NCI-H69 (cell line): ENCODE results near the gene CEL.
"Not testable (repeated sequence)": the region's sequence is repeated elsewhere in the genome, so short reads cannot be mapped to it uniquely, and the experiment has no call there.

Experiments used
- DNase-seq: peaks from one replicate; lab custom pipeline; 2025; lab: John Stamatoyannopoulos, UW

CEL gene

DNA sequence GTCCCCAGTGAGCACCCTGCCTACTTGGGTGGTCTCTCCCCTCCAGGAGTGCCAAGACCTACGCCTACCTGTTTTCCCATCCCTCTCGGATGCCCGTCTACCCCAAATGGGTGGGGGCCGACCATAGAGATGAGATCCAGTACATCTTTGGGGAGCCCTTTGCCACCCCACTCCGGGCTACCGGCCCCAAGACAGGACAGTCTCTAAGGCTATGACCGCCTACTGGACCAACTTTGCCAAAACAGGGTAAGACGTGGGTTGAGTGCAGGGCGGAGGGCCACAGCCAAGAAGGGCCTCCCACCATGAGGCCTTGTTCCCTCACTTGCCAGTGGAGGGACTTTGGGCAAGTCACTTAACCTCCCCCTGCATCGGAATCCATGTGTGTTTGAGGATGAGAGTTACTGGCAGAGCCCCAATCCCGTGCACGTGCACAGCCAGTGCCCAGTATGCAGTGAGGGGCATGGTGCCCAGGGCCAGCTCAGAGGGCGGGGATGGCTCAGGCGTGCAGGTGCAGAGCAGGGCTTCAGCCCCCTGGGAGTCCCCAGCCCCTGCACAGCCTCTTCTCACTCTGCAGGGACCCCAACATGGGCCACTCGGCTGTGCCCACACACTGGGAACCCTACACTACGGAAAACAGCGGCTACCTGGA lies 24.6 kb downstream of the CEL start:
- DNase-seq = not testable (repeated sequence)

DNA sequence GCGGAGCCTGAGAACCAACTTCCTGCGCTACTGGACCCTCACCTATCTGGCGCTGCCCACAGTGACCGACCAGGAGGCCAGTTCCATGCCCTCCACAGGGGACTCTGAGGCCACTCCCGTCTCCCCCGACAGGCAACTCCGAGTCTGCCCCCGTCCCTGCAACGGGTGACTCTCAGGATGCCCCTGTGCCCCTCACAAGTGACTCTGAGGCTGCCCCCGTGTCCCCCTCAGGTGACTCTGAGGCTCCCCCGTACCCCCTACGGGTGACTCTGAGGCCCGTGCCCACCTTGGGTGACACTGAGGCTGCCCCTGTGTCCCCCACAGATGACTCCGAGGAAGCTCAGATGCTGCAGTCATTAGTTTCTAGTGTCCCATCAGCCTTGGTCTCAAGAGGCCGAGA lies 25.1 kb downstream of the CEL start:
- DNase-seq = no peak

DNA sequence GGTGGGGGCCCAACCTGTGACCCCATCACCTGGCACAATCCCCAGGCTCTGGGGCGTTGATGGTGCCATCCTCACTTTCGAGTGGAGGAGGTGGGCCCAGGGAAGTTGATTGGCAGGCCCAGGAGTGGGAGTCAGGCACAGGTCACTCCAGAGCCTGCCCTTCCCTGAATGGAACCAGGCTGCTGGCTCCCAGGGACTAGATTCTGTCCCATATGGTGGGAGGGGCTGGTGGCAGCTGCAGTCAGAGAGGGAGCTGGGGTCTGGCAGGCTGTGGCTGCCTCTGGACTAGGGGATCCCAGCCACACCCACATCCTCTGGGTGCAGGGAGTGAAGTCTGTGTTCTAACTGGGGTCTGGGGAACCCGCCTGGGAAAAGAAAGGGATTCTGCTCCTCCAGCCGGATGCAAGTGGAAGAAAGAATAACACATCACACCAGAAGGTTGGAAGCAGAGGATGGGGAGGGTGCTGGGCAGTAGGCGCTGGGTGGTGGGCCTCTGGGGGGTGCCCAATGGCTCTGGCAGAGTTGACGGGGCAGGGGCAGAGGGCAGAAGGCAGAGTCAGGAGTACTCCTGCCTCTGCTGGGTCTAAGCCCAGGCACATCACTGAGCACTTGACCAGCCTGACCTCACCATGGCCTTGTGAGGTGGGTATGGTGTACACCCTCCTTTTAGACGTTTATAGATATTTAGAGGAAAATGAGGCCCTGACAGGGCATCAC lies 25.8 kb downstream of the CEL start:
- DNase-seq = no peak

DNA sequence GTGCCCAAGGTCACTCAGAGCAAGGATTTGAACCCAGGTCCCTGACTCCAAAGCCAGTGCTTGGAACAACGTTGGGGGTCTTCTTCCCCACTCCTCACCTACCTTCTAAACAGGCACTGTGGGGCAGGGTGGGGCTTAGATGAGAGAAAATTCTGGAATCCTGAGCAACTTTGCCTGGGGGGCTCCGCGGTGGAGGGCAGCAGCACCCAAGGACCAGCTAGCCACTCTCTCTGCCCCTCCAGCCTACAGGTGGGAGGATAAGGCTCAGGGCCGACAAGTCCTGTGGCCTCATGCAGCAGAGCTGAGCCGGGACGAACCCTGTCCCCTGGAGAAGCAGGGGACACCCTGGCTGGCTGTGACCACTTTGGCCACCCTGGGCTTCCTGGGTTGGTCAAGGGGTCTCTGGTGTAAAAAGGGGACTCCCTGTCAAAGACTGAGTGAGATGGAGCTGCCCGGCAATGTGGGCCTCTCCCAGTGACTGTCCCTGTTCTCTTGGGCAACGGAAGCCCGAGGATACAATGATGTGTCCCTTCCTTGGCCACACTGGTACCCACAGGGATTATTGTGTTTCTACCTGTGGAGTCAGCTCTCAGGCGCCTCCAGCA lies 26.5 kb downstream of the CEL start:
- no peak for DNase-seq

DNA sequence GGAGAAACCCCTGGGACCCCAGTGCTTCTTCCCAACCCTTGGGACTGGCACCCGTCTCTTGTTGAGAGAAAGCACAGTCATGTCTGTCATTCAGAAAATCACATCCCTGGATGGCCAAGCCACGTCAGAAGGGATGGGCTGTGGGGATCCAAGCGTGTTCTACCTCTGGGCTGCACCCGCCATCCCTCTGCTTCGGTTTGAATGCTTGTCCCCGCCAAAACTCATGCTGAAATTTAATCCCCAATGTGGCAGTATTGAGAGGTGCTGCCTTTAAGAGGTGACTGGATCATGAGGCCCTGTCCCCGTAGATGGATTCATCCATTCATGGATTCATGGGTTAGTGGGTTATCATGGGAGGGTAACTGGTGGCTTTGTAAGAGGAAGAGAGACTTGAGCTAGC lies 27.0 kb downstream of the CEL start:
- DNase-seq = no peak

DNA sequence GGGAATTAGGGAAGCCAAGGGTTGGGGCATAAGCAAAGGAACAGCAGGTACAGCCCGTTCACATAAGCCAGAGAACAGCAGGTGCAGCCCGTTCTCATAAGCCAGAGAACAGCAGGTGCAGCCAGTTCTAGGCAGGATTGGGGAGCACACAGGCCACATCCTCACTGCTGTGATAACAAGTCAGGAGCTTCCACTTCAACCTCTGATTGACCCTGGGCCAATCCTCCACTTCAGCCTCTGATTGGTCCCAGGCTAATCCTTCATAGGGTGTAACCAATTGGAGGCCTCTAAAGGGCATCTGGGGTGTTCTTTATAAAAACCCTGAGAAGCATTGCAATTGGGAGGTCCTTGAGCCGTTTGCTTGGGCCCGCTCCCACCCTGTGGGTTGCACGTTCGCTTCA lies 27.5 kb downstream of the CEL start:
- DNase-seq = no peak

DNA sequence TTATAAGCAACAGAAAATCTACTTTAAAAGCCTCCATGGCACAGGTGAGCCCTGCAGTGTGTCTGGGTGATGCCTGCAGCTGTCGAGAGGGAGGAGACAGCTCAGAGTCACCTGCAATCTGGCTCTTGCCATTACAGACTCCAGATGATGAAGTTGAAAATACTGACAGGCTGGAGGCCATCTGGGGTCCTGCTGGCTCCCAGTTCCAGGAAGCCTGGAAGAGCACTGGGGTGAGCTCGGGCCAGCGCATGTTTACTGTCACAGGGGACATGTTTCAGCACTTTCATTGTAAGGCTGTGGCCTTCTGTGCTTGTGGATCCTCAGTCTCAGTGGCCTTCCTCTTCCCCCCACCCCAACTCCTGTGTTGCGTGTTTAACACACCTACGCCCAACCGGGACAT lies 28.4 kb downstream of the CEL start:
- no peak for DNase-seq

DNA sequence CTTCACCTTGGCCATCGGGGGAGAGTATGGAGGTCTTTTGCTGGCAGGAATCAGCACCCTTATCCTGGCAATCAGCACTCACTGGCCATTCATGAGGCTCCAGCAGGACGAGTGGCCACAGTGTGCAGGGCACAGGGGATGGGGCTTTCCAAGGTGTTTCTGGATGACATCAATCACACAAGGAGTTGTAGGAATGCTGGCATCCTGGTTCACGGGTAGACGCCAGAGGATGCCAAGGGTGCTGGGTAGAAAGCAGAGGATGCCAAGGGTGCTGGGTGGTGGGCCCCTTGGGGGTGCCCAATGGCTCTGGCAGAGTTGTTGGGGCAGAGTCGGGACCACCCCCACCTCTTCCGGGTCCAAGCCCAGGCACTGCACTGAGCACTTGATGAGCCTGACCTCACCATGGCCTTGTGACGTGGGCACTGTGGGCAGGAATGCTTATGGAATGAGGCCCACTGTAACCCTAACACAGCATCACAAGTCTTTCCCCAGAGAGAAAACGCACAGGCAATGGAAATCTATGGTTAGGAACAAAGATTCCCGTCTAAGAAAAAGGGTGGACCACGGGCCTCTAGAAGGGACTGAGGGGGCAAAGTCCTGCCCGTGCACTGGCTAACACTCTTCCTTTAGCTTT lies 29.1 kb downstream of the CEL start:
- DNase-seq = no peak

DNA sequence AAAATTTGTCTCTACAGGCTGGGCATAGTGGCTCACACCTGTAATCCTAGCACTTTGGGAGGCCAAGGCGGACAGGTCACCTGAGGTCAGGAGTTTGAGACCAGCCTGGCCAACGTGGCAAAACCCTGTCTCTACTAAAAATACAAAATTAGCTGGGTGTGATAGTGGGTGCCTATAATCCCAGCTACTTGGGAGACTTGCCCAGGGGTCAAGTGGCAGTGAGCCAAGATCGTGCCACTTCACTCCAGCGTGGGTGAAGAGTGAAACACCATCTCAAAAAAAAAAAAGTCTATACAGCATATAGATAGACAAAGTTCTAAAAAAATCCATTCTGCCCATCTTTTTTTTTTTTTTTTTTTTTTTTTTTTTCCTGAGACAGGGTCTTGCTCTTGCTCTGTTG lies 32.6 kb downstream of the CEL start:
- not testable (repeated sequence) for DNase-seq

DNA sequence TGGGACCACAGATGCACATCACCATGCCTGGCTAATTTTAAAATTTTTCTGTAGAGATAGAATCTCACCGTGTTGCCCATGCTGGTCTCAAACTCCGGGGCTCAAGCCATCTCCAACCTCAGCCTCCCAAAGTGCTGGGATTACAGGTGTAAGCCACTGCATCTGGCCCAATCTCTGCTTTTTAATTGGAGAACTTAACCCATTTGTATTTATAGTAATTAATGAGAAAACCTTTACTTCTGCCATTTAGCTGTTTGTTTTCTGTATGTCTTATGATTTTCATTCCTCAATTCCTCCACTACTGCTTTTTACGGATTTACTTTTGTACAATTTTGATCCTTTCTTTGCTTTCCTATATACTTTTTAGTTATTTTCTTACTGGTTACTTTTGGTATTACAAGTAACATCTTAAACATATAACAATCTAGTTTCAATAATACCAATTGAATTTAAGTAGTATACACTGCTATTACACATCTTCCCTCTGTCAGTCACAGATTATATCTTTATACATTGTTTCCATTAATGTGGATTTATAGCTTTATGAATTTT lies 33.1 kb downstream of the CEL start:
- no peak for DNase-seq

DNA sequence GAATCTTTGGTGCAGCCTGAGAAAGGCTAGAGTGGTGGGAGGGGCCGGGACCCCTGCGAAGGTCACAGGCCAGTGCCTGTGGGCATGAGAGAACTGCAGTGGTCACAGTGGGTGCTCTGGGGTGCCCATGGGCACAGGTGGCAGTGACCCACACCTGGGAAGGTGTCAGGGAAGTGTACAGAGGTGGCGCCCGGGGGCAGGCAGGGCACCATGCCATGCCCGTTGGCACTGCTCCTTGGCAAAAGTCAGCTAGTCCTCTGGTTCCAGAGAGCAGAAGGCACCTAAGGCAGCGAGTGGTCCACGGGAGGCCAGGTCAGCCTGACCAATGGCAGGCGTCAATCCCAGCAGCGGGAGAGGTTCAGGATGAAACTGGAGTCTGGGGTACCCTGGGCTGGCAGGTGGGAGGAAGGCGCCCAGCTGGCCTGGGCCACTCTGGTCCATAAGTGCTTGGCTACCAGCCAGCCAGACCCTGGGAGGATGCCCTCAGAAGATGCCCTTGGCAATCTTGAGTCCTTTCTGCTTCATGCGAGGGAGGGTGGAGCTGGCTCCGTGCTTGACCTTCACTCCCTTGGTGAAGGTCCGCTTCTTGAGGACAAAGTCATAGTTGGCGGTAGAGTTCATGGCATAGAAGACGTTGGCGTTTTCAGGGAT lies 36.4 kb downstream of the CEL start:
- no peak for DNase-seq

DNA sequence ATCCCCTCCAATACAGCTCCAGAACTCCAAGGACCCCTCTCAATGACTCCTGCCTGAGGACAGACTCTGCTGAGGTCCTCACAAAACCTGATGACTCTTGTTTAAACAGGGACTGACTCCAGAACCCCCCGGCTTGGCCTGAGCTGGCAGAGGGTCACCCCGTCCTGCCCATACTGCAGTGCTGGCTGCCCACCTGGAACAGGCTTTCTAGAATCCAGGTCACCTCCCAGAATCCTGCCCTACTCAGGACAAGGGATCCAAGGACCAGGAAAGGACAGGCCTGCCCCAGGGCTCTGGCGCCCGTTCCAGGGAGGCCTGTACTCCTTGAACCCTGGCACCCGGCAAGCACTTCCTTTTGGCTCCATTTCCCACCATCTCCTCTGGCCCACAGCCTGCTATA lies 37.1 kb downstream of the CEL start:
- no peak for DNase-seq

DNA sequence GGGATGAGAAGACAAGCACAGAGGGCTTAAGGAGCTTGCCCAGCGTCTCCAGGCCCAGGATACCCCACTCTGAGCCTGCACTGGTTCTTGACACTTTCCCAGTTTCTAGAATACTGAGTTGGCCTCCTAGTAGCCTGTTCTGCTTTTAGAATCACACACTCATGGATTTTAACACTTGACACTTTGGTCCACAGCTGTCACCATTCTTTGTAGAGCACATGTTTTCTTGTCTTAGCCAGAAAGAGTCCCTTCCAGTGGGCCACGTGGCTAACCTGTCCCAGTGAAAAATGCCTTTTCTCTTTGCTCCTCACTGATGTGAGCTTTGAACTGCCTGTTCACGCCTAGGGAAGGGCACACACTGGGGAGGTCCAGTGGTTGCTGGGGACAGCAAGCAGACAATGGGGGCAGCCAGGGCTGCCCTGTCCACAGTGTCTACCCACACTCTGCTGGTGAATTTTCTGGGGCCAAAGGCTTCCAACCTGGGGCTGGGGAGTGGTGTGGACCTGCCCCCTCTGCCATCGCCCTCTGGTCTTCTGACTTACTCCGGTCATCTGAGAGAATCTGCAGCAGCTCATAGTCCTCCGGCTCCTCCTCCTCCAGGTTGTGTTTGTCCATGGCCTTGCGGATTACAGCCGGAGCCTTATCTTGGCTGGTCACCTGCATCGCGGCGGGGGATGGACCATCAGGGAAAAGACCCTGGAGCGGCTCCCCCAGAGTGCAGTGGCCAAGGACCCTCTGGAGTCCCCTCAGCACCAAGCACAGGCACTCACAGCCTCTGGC lies 38.1 kb downstream of the CEL start:
- no peak for DNase-seq

DNA sequence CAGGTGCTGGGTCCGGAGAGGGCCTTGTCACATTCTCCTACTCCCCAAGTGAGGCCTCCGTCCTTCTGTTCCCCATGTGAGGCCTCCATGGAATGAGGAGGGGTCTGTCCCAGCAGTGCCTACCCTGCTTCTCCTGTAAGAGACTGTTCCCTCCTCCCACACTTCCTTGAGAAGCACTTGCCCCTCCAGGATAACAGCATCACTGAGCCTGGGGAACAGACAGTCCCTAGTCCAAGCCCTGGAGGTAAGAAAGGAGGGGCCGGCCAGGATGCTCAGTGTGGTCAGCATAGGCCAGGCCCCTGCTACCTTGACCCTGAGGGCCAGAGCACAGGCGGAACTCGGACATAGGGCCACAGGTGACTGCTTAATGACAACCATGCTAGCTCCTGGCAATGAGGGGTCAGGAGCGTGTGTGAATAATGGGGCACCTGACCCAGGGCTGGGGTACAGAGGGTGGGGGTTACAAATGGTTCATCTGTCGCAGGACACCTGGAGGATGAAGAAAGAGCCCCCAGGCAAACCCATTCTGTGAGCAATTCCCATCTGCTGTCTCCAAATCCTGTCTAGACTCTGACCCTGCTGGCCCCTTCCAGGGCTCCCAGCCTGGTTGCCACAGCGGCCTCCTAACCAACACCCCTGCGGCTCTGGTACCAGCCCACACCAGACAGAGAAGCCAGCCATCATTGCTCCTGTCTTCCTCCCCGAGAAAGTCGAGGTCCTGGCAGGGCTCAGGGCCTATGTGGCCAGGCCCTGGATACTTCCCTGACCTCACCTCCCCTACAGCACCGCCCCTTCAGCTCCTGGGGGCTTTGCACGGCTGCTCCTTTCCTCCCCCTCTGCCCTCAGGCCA lies 39.0 kb downstream of the CEL start:
- DNase-seq = no peak

DNA sequence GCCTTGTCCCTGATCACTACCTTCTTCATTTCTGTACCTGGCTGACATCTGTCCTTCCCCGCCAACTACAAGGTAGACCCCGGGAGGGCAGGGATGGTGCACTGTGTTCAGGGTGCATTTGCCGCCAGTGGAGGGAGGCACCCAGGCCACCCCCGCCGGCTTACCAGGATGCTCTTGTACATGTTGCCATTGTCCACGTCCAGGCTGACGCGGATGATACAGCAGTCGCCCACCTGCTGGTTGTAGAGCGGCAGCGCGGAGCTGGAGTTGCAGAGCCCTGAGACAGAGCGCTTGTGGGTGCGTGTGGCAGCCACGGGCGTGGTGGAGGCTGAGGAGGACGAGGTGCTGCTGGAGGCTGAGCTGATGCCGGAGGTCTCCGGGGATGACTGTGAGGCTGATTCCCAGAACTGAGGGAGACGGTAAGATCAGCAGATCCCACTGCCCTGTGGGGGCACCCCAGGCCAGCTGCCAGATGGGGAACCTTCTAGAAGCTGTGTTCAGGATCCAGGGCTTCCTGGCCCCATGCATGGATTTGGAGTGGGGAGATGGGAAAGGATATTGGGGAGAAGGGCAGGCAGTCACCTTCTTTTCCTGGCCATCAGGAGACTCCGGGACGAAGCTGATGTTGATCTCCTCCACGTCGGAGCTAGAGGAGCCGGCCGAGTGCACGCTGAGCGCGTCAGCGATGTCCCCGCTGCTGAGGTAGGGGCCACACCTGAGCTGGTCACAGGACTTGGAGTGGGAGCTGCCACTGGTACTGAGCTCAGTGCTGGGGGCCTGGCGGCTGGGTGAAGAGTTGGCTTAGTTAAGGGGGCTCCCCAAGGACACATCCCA lies 39.8 kb downstream of the CEL start:
- no peak for DNase-seq

DNA sequence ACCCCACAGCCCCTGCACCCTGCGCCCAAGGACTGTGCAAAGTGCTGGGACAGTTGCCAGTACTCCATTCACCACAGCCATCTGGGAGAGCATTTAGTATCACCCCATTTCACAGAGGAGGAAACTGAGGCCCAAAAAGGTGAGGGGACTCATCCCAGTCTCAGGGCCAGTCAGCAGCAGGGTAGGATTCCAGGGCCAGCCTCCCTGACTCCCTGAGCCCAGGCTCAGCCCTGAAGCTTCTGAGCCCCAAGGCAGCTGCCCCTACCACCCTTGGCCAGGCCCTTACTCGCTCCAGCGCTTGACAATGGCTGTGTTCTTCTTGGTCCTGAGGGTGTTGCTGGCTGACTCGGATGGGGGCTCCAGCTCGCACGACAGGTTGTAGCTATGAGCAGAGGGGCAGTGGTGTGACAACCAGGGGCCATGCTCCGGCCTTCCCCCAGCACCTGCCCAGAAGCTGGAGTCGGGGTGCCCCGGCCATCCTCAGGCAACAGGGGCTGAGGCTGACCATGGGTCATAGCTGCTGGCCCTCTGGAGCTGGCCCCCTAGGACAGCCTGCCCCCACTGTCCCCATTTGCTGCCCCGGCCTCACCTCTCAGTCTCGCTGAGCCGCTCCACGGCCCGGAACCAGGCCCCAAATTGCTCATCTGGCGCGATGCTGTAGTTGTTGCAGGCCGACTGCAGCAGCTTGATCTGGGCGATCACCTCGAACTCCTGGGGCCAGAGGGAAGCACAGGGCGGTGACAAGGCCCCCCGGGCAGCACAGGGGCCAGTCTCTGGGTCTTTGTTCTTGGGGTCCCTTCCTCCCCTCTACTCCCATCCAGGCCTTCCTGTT lies 40.6 kb downstream of the CEL start:
- DNase-seq = no peak

DNA sequence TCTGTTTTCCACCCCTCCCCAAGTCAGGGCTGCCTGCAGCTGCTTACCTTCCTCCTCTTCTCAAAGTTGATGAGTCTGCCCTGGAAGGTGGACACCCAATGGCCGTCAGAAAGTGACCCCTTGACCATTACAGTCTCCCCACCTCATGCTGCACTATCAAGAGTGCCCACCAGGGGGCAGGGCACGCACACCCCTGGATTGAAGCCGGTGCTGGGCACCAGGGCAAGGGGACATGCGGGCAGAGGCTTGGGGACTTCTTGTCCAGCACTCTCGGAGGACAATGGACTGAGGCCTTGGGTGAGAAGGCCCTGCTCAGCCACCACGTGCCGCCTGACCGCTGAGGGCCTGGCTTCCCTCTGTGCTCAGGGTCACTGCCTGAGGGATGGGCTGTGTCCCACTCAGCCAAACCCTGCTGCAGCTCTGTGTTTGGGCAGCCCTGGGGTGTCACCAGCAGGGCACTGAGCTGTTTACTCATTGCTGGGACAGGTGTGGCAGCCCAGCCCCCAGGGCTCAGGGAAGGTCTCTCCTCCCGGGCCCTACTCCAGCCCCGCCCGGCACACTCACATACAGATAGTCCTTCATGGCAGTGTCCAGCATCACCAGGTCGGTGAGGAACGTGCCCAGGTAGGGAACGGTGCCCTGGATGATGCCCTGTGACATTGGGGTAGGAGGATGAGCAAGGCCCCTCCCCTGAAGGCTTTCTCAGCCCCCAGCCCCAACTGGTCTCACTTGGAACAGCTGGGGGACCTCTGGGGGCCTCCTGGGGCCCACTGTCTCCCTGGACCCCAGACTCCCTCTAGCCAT lies 41.6 kb downstream of the CEL start:
- peak; percentile 49 for DNase-seq

DNA sequence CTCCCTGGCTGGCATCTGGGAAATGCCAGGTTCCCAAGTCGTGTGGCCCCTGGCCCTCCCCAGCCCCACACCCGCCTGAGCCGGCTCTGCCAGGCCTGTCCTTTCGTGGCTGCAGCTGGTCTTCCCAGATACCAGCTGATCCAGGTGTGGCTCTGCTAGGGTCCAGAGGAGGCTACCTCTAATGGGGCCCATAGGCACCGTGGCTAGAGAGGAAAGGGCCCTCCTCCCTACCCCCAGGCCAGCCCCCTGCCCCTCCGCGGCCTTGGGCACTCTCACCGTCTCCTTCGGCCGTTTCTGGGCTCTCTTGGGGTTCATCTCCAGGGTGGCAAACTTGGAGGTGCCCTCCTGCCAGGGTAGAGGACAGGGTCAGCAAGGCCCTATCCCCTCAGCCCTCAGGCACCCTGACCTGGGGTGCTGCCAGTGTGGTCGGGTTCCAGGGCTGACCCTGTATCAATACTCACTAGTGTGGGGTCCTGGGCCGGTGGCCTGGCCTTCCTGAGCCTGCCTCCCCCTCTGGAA lies 42.3 kb downstream of the CEL start:
- no peak for DNase-seq
